GM12878 (cell line): ENCODE results near the gene CSNK1G1. TPM values are rescaled to one million over a fixed set of nuclear protein-coding genes. Genes with fewer than 3 reads are reported as not detected.

Experiments
- E4F1 ChIP-seq: fragments of 450-650 bp; IDR thresholded peaks from 2 replicates; pipeline ENCODE4 v1.6.1; 2018; ENCODE audit warnings: borderline replicate concordance, mild to moderate bottlenecking; ENCODE audit not compliant: partially characterized antibody
- ETV6 ChIP-seq, 2 experiments: fragments of 450-650 bp in 1 of 2; IDR thresholded peaks in 1 of 2; conservative IDR thresholded peaks in 1 of 2; 2 replicates each; pipeline ENCODE4 v1.6.1; 2014; ENCODE audit warnings: antibody characterized with exemption in 1 of 2, borderline replicate concordance in 1 of 2, low read depth in 1 of 2, mild to moderate bottlenecking in 1 of 2, moderate library complexity in 1 of 2
- HDGF ChIP-seq: fragments of 450-650 bp; IDR thresholded peaks from 2 replicates; pipeline ENCODE4 v1.6.1; 2016; ENCODE audit warnings: antibody characterized with exemption
- IKZF2 ChIP-seq, 2 experiments: fragments of 450-650 bp; IDR thresholded peaks; 2 replicates each; pipeline ENCODE4 v1.6.1; 2017; ENCODE audit warnings: mild to moderate bottlenecking in 2 of 2, moderate library complexity in 2 of 2
- NKRF ChIP-seq: fragments of 450-650 bp; conservative IDR thresholded peaks from 2 replicates; pipeline ENCODE4 v1.6.1; 2017; ENCODE audit warnings: mild to moderate bottlenecking, moderate library complexity
- SKIL ChIP-seq: fragments of 450-650 bp; IDR thresholded peaks from 2 replicates; pipeline ENCODE4 v1.6.1; 2017; ENCODE audit warnings: mild to moderate bottlenecking, low read depth, inconsistent platforms; ENCODE audit not compliant: poor library complexity, severe bottlenecking
- SMAD5 ChIP-seq: IDR thresholded peaks from 2 replicates; pipeline ENCODE4 v1.6.1; 2016; ENCODE audit warnings: antibody characterized with exemption, low read depth
- WRNIP1 ChIP-seq: IDR thresholded peaks from 2 replicates; pipeline ENCODE4 v1.6.1; 2011; ENCODE audit warnings: low read depth, low read length, improper control_type of control experiment, borderline replicate concordance
- ZZZ3 ChIP-seq: IDR thresholded peaks from 2 replicates; pipeline ENCODE4 v1.6.1; 2011; ENCODE audit warnings: low read depth; ENCODE audit not compliant: control insufficient read depth, insufficient read length
- polyA plus RNA-seq, 11 experiments: library from polyadenylated mRNA; depleted of rRNA in 4 of 11; unstranded in 6 of 11; stranded (reverse) in 5 of 11; fragments of >200 nt; fragmentation: Nextera tagmentation in 4 of 11; fragmentation: Illumina TruSeq in 1 of 11; extraction: Ambion mirVana in 4 of 11; extraction: Trizol in 1 of 11; gene quantifications; 1 replicate in 1 of 11; 2 replicates in 10 of 11; pipeline versions ENCODE4 v1.2.1 to v1.2.3, GENCODE V29; 2011 to 2016; ENCODE audit warnings: inconsistent platforms in 2 of 11, missing spikeins in 2 of 11, low read depth in 1 of 11
- total RNA-seq, 4 experiments: library from RNA; depleted of rRNA in 3 of 4; stranded (reverse); fragments of >200 nt in 3 of 4; fragmentation: Illumina TruSeq in 1 of 4; extraction: Trizol in 1 of 4; gene quantifications; 2 replicates each; pipeline versions ENCODE4 v1.2.1 to v1.2.3, GENCODE V29; 2013 to 2021
- TF ChIP-seq, protein P1 (sequence below): IDR thresholded peaks from 2 replicates; pipeline ENCODE4 v1.6.1; 2012; ENCODE audit warnings: low read length, inconsistent platforms
- TF ChIP-seq, protein P2 (sequence below): fragments of 450-650 bp; IDR thresholded peaks from 2 replicates; pipeline ENCODE4 v1.6.1; 2017; ENCODE audit warnings: mild to moderate bottlenecking, moderate library complexity
- TF ChIP-seq, protein P3 (sequence below): IDR thresholded peaks from 2 replicates; pipeline ENCODE4 v1.6.1; 2011; ENCODE audit warnings: low read depth, low read length, improper control_type of control experiment, borderline replicate concordance
- TF ChIP-seq, protein P4 (sequence below): IDR thresholded peaks from 2 replicates; pipeline ENCODE4 v1.6.1; 2012; ENCODE audit warnings: low read depth, low read length, improper control_type of control experiment

CSNK1G1 gene
- total and polyA plus RNA-seq, 10 of the 15 experiments (the other 5 are each of a cell fraction or from before 2014, with no cell fraction given): 6.1 to 23.4 (median 15.3) TPM

DNA sequence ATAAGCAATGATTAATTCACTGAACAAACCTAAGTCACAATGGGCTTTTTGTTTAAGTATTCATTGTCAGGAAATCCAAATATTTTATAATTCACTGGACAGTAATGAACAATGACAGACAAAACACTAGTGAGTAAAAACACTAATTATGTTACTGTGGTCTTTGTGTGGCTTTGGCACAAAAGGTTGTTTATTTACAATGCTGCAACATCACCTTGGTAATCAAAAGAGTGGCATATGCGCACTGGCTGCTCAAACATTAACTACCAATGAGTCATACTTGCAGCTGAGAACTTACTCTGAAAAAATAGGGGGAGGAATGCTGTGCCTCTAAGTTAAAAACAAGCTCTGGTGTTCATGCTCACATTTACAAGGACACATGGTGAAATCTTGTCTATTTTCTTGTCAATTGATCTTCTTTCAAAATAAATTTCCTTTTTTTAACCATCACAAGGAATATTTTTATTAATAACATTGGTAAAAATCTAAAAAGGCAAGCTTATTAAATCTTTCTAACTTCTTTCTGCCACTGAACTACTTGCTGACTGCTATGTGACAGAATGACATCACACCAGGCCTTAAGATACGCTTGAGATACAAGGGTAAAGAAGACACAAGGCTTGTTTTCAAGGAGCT is 107.9 kb downstream of the CSNK1G1 start (continued):
- TF ChIP-seq SKIL (peak; percentile 79), E4F1 (no peak), ZZZ3 (no peak), WRNIP1 (no peak), ETV6 (conservative IDR thresholded peaks at IDR 0.05 in 1 of 2, IDR thresholded peaks at IDR 0.05 in 1 of 2; ENCODE audit: borderline replicate concordance in 1 of 2, low read depth in 1 of 2) (no peak), IKZF2 (IDR thresholded peaks at IDR 0.05) (peak; percentile 79 to 85), SMAD5 (no peak), NKRF (no peak), HDGF (no peak)
- TF ChIP-seq, protein P1, sequence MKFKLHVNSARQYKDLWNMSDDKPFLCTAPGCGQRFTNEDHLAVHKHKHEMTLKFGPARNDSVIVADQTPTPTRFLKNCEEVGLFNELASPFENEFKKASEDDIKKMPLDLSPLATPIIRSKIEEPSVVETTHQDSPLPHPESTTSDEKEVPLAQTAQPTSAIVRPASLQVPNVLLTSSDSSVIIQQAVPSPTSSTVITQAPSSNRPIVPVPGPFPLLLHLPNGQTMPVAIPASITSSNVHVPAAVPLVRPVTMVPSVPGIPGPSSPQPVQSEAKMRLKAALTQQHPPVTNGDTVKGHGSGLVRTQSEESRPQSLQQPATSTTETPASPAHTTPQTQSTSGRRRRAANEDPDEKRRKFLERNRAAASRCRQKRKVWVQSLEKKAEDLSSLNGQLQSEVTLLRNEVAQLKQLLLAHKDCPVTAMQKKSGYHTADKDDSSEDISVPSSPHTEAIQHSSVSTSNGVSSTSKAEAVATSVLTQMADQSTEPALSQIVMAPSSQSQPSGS: peak; percentile 67; the same call in 1 of the 2 replicates
- TF ChIP-seq, protein P2, sequence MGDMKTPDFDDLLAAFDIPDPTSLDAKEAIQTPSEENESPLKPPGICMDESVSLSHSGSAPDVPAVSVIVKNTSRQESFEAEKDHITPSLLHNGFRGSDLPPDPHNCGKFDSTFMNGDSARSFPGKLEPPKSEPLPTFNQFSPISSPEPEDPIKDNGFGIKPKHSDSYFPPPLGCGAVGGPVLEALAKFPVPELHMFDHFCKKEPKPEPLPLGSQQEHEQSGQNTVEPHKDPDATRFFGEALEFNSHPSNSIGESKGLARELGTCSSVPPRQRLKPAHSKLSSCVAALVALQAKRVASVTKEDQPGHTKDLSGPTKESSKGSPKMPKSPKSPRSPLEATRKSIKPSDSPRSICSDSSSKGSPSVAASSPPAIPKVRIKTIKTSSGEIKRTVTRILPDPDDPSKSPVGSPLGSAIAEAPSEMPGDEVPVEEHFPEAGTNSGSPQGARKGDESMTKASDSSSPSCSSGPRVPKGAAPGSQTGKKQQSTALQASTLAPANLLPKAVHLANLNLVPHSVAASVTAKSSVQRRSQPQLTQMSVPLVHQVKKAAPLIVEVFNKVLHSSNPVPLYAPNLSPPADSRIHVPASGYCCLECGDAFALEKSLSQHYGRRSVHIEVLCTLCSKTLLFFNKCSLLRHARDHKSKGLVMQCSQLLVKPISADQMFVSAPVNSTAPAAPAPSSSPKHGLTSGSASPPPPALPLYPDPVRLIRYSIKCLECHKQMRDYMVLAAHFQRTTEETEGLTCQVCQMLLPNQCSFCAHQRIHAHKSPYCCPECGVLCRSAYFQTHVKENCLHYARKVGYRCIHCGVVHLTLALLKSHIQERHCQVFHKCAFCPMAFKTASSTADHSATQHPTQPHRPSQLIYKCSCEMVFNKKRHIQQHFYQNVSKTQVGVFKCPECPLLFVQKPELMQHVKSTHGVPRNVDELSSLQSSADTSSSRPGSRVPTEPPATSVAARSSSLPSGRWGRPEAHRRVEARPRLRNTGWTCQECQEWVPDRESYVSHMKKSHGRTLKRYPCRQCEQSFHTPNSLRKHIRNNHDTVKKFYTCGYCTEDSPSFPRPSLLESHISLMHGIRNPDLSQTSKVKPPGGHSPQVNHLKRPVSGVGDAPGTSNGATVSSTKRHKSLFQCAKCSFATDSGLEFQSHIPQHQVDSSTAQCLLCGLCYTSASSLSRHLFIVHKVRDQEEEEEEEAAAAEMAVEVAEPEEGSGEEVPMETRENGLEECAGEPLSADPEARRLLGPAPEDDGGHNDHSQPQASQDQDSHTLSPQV: no peak
- TF ChIP-seq, protein P3, sequence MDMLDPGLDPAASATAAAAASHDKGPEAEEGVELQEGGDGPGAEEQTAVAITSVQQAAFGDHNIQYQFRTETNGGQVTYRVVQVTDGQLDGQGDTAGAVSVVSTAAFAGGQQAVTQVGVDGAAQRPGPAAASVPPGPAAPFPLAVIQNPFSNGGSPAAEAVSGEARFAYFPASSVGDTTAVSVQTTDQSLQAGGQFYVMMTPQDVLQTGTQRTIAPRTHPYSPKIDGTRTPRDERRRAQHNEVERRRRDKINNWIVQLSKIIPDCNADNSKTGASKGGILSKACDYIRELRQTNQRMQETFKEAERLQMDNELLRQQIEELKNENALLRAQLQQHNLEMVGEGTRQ: no peak
- TF ChIP-seq, protein P4, sequence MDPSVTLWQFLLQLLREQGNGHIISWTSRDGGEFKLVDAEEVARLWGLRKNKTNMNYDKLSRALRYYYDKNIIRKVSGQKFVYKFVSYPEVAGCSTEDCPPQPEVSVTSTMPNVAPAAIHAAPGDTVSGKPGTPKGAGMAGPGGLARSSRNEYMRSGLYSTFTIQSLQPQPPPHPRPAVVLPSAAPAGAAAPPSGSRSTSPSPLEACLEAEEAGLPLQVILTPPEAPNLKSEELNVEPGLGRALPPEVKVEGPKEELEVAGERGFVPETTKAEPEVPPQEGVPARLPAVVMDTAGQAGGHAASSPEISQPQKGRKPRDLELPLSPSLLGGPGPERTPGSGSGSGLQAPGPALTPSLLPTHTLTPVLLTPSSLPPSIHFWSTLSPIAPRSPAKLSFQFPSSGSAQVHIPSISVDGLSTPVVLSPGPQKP: no peak
